ENCODE measurements around the gene C4orf17. TPM values are rescaled to one million over a fixed set of nuclear protein-coding genes. Genes with fewer than 3 reads are reported as not detected.
"Not testable (repeated sequence)": the region's sequence is repeated elsewhere in the genome, so short reads cannot be mapped to it uniquely, and the experiment has no call there.

C4orf17 gene
- not detected for total RNA-seq

DNA sequence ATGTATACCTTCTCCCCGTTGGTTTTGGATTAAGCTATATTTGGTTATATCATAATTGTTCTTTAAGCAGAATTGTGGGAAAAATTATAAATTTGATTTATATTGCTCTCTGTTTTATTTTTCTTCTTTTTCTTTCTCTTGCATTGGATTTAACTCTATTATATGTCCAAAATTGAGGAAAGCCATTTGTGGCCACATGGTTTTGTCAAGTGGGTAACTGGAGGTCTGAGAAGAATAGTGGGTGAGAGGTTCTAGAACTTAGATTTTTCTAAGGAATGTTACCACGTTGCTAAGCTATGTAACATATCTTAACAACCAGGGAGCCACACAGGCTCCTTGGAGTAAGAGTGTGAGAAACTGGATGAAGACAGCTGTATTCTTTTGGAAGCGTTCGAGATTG lies at the start of gene C4orf17:
Gene C4orf17 (plus strand): TSS at position 301 of the 400 bp plus-strand sequence. CDS start 2,061 bp downstream, outside the sequence.
- no peak for DNase-seq

DNA sequence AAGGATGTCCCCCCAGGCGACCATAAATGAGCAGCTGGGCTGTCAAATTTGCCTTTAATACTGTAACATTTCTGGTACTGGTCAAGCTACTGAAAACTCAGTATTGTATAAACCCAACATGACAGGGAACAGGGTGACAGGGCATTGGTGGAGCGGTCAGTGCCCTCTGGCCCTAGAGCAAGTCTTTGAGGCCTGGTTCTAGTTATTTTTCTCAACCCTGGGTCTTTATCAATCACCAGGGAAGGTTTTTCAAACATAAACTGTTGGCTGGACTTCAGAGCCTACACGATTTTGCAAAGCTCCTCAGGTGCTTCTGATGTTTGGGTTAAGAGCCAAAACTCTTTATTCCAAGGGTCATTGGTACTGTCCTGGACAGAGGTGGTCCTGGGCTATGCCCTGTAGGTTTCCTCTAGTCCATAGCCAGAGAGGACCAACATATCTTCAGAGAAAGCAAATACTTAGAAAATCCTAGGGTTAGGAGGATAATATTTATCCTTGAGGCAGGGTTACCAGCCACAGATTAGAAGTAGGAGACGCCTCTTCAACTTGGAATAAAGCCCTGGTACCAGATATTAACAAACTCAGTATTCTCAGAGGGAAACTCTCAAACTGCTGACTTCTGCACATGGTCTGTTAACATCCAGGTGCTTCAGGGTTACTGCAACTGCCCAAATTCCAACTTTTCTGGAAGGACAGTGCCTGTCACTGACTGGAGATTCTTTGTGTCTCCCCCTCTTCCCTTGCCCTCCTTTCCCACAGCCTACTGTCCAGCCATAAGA lies 49.0 kb upstream of the C4orf17 start:
- no peak for DNase-seq

DNA sequence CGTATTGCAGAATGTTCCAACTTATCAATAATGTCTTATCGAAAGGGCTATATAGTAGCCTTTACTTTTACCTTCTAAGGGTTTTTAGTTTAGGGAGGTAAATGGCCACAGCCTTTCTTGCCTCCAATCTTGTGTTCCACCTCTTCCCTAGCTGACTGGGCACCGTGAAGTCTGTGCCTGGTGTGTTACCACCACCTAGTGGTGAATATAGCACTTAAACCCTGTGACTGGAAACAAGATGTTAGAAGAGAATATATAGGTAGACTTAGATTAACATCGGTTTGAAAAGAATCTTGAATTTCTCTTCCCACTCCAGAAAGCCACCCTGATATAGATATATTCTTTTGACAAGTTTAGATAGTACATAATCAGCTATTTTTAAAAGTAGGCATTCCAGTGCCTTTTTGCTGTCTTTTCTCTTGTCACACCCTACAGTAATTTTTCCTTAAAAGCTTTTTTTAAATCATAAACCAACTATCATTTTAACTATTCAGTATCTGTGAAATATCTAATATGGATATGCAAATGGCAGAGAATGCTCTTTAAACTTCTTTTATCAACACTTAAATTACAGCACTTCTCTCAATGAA lies 47.9 kb upstream of the C4orf17 start:
- peak; percentile 39 for DNase-seq

DNA sequence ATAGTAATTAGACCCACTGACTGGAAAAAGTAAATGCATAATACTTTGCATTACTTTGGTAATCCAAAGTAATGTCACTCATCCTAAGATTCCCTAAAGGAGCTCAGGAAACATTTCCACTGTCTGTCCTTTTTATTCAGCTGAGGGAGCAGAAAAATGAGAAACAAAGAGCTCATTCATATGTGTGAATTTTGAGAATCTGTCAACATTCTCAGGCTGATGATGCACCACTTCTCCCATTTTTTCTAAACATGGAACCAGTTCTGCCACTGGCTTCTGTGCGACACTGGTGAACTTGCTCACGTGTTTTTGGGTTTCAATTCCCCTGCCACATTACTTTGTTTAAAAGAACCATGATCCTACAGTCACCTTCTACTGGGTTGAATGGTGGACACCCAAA lies 47.3 kb upstream of the C4orf17 start:
- DNase-seq = no peak

DNA sequence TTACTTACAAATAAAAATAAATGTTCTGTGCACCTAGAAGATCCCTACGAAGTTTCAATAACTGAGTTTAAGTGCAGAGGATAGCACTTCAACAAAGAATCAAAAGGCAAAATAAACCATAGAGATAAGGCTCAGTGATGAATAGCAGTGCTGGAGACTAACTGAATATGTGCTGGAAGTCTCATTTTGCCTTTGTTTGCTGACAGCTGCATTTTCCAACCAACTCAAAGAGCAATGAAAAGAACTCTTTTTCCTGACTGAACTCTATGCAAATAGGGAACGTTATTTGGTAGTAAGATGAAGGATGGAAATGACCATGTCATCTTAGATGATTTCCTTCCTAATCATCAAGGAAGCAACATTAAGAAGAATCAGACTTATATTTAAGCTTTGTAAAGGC lies 42.9 kb upstream of the C4orf17 start:
- no peak for DNase-seq

- no peak for DNase-seq
These were observed 41.9 kb upstream of the C4orf17 start for GRCh38 chr4:99468889-99469288.

DNA sequence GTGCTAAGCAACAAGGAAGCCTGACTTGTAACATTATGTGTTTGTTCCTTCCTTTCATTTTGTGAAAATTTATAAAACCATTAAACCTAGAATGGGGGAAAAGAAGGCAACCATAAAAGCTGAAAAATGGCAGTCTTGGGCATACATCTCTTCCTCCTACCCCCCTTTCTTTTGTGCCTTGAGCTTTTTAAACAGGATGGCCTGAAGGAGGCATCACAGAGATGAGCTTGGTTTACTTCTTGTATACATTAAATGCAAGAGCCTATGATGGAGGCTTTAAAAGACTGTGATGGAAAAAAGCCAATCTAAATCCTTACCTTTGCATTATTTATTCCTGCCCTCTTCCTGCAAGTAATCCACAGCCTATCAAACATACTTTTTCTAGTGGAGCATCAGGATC lies 39.5 kb upstream of the C4orf17 start:
- no peak for DNase-seq

DNA sequence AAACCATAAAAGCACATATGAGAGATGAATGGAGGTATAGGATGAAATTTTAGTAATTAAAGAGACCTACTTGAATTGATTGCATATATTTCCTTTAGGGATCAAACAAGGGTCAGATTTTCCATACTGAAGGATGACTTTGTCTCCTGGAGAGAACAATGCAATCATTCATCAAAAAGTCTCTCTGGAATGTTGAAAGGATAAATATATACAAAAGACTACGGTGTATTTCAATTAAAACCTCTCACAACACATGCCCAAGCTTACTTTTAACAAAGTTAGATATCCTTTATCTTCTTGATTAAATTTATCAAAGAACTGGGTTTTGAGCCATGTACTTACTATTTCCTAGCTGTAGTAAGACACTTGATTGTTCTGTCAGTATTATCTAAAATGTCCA lies 38.9 kb upstream of the C4orf17 start:
- no peak for DNase-seq

DNA sequence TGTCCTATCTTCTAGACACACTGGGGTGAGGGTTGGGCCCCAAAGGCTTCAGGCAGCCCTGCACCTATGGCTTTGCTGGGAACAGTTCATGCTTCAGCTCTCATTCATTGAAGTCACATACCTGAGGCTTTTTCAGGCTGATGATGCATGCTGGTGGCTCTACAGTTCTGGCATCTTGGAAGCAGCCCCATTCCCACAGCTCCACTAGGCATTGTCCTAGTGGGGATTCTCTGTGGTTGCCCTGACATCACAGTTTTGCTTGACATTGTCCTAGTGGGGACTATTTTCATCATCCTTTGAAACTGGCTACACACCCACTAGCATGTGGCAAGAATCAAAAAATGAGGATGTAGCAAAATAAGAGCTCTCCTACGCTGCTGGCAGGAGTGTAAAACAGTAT lies 37.7 kb upstream of the C4orf17 start:
- no peak for DNase-seq

DNA sequence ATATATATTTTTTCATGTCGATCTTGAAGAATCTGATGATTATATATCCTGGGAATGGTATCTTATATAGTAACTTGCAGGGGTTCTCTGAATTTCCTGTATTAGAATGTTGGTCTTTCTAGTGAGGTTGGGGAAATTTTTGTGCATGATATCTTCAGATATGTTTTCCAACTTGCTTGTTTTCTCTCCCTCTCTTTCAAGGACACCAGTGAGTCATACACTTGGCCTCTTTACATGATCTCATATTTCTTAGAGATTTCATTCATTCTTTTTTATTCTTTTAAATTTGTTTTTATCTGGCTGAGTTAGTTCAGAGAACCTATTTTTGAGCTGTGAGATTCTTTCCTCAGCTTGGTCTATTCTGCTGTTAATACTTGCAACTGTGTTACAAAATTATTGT lies 27.2 kb upstream of the C4orf17 start:
- no peak for DNase-seq

DNA sequence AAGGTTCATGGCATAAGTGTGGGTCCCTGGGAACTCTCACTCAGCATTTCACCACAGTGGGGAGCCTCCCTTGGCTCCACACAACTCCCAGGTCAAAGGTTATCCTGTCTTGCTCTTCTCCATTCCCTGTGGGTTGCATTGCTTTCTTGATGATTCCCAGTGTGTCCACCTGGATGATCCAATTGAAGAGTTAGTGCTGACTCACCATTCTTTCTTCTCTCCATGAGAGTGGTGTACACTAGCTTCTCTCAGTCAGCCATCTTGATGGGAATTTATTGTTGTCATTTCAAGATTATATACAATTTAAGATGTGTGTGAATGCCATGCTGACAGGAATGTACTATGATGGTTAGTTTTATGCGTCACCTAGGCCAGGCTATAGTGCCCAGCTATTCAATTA lies 25.6 kb upstream of the C4orf17 start:
- no peak for DNase-seq

GRCh38 chr4:99486648-99487047 lies 24.2 kb upstream of the C4orf17 start:
- not testable (repeated sequence) for DNase-seq

- DNase-seq = no peak
These were observed 20.5 kb upstream of the C4orf17 start for GRCh38 chr4:99490286-99490685.

DNA sequence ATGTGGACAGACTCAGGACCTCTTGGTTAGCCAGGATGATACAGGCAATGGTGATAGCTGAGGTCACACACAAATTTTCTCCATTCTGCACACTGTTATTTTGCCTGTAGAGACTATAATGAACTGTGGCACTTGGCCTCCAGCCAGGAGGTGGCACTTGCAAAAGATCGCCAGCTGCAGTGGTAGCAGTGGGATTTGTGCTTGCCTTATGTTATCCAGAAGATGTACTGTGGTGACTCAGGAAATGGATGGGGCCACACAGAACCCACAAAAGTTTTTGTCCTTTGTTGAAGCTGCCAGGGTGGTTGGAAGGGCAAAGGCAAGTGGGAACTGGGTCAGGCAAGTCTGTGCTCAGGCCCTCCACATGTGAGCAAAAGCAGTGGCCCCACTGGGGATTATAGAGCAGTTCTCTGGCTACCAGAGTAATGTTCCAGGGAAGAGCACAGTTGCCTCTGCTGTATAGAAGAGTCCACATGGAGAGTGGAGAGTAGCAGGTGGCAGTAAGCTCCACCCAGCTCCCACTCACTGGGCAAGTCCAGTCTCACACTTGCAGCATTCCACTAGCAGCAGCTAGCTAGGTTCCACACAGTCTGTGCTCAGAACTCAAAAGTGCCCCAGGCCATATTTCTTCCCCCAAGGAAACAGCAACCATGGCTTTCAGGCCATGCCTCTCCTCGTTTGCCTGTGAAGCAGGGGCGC lies 5.9 kb upstream of the C4orf17 start:
- DNase-seq = no peak

DNA sequence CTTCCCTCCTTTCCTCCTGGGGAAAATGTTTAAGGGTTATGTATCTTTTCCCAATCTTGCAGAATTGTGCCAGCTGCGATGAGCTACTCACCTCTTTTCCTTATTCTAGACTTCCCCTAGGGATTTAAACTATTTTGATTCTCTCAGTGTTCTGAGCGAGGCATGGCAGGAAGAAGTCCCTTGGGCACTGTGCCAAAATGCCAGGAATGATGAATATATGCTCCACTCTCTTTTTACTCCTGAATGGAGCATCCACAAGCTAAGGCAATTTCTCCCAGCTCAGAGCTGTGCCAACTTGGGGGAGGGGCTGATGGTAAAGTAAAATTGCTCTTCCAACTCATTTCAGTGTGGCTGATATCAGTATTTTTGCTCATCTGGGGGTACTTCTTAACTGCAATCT lies 4.0 kb upstream of the C4orf17 start:
- no peak for DNase-seq

- DNase-seq = no peak
These were observed 3.5 kb upstream of the C4orf17 start for GRCh38 chr4:99507349-99507748.

DNA sequence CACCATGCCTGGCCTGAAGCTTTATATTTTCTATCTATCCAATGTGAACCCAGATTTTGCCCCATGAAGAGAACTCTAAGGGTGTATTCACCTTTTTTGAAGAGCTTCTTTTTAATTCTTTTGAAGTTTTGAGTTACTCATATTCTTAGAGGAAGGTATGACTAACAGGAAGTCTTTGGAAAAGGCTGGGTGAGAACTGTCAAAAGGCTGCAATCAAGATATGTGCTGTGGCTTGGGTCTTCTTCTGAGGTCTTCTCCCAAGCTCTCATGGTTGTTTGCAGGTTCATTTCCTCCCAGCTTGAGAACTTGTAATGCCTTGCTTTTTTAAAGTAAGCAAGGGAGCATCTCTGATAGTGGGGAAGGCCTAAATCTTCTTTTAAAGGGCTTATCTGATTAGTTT lies 3.1 kb upstream of the C4orf17 start:
- DNase-seq = no peak

DNA sequence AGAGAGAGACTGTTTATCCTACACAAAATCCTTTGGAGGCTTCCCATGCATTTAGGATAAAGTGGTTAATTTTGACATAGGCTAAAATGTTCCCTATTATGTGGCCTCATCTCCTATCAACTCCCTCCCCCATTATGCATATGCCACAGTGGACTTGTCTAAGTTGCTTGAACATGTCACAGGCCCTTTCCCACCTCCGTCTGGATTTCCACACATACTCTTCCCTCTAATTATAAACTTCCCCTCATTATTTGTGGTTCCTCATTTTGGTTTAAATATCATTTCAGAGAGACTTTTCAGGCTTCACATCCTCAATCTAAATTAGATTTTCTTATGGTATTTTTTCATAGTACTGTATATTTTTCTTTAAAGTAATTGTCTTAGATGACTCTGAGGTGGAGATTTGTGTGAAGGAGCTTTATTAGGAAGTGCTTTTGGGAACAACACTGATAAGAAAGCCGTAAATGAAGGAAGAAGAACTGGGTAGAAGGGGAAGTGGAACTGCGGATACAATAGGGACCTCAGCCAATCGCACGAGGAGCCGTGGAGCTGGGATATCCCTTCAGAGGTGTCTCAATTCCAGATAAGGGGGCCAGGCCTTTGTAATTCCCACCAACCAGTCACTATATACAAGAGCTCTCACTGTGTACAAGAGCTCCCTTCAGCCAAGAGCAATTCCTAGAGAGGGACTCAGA lies 7.9 kb downstream of the C4orf17 start:
- no peak for DNase-seq

GRCh38 chr4:99529228-99529627 lies 18.4 kb downstream of the C4orf17 start:
- no peak for DNase-seq

- DNase-seq = no peak
These were observed 19.1 kb downstream of the C4orf17 start for GRCh38 chr4:99529956-99530355.

GRCh38 chr4:99534699-99535098 lies 23.9 kb downstream of the C4orf17 start:
- DNase-seq = not testable (repeated sequence)

DNA sequence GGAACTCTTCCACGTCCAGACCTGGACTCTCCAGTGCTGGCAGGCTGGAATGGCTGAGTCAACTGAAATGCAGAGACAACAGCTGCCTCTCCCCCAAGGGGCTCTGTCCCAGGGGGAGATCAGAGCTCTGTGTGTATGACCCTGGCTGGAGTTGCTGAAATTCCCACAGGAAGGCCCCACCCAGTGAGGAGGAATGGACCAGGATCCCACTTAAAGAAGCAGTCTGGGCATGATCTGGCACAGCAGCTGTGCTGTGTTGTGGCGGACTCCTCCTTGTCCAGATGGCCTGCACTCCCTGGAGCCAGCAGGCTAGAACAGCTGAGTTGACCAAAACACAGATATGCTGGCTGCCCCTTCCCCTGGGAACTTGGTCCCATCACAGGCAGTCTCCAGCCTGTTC lies 25.4 kb downstream of the C4orf17 start:
- DNase-seq = no peak

GRCh38 chr4:99536848-99537247 lies 26.0 kb downstream of the C4orf17 start:
- DNase-seq = no peak
